HEK293T (cell line): ENCODE results near the gene ZNF525.
"Not testable (repeated sequence)": the region's sequence is repeated elsewhere in the genome, so short reads cannot be mapped to it uniquely, and the experiment has no call there.

Source experiments
- CTCF ChIA-PET: fragments of 350-600 bp; formaldehyde crosslinking; extraction: SDS; loops from one replicate; lab custom pipeline; 2021; ENCODE audit warnings: antibody characterized with exemption, inconsistent platforms; lab: Yijun Ruan, JAX
- POLR2A ChIA-PET: fragments of 350-600 bp; formaldehyde crosslinking; extraction: SDS; loops from one replicate; lab custom pipeline; 2020; ENCODE audit warnings: antibody characterized with exemption, inconsistent platforms; lab: Yijun Ruan, JAX
- DNase-seq: peaks from one replicate; pipeline ENCODE4 v3.0.0; 2012; ENCODE audit warnings: mixed read lengths; ENCODE audit errors: extremely low spot score
- ARNT ChIP-seq: fragments of 450-650 bp; IDR thresholded peaks from 2 replicates; pipeline ENCODE4 v1.6.1; 2017; ENCODE audit warnings: mild to moderate bottlenecking
- BHLHE40 ChIP-seq: fragments of 450-650 bp; IDR thresholded peaks from 2 replicates; pipeline ENCODE4 v1.6.1; 2016; ENCODE audit warnings: mild to moderate bottlenecking, moderate library complexity, borderline replicate concordance
- CTBP1 ChIP-seq: fragments of 450-650 bp; IDR thresholded peaks from 2 replicates; pipeline ENCODE4 v1.6.1; 2016; ENCODE audit warnings: borderline replicate concordance
- ELF4 ChIP-seq: fragments of 450-650 bp; IDR thresholded peaks from 2 replicates; pipeline ENCODE4 v1.6.1; 2017; ENCODE audit warnings: antibody characterized with exemption
- FOXA1 ChIP-seq: fragments of 450-650 bp; IDR thresholded peaks from 2 replicates; pipeline ENCODE4 v1.6.1; 2016; ENCODE audit warnings: mild to moderate bottlenecking
- FOXK2 ChIP-seq: fragments of 450-650 bp; IDR thresholded peaks from 2 replicates; pipeline ENCODE4 v1.6.1; 2016; ENCODE audit warnings: mild to moderate bottlenecking
- FOXM1 ChIP-seq: fragments of 450-650 bp; IDR thresholded peaks from 2 replicates; pipeline ENCODE4 v1.6.1; 2017; ENCODE audit warnings: mild to moderate bottlenecking, borderline replicate concordance
- HDGF ChIP-seq: fragments of 450-650 bp; IDR thresholded peaks from 2 replicates; pipeline ENCODE4 v1.6.1; 2017; ENCODE audit warnings: antibody characterized with exemption, borderline replicate concordance
- L3MBTL2 ChIP-seq: fragments of 450-650 bp; conservative IDR thresholded peaks from 2 replicates; pipeline ENCODE4 v1.6.1; 2016; ENCODE audit warnings: mild to moderate bottlenecking
- LEF1 ChIP-seq: fragments of 450-650 bp; IDR thresholded peaks from 2 replicates; pipeline ENCODE4 v1.6.1; 2017; ENCODE audit warnings: mild to moderate bottlenecking, borderline replicate concordance
- NFRKB ChIP-seq: fragments of 450-650 bp; IDR thresholded peaks from 2 replicates; pipeline ENCODE4 v1.6.1; 2016; ENCODE audit warnings: mild to moderate bottlenecking, moderate library complexity
- SP1 ChIP-seq: fragments of 450-650 bp; IDR thresholded peaks from 2 replicates; pipeline ENCODE4 v1.6.1; 2017
- SUZ12 ChIP-seq: fragments of 450-650 bp; IDR thresholded peaks from 2 replicates; pipeline ENCODE4 v1.6.1; 2016; ENCODE audit warnings: mild to moderate bottlenecking
- TARDBP ChIP-seq: fragments of 450-650 bp; IDR thresholded peaks from 2 replicates; pipeline ENCODE4 v1.6.1; 2016
- ZNF384 ChIP-seq: fragments of 450-650 bp; IDR thresholded peaks from 2 replicates; pipeline ENCODE4 v1.6.1; 2016
- TF ChIP-seq, protein P1 (sequence below): fragments of 450-650 bp; IDR thresholded peaks from 2 replicates; pipeline ENCODE4 v1.6.1; 2016

The ZNF525 gene

DNA sequence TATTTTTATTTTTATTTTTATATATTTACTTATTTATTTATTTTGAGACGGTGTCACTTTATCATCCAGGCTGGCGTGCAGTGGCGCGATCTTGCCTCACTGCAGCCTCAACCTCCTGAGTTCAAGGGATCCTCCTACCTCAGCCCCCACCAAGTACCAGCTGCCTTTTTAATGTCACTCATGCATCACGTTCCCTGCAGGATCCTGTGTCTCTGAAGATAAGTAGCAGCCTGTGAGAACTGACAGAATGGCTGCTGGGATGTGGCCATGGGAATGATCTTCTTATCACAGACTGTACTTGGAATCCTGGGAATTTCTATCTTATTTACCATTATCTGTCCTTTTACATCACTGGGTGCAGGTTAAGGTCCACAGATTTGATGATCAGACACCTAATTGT lies 57.0 kb downstream of the ZNF525 start:
- ChIA-PET CTCF (no interaction called here), POLR2A (no interaction called here)
- TF ChIP-seq NFRKB = no peak
- TF ChIP-seq, protein P1, sequence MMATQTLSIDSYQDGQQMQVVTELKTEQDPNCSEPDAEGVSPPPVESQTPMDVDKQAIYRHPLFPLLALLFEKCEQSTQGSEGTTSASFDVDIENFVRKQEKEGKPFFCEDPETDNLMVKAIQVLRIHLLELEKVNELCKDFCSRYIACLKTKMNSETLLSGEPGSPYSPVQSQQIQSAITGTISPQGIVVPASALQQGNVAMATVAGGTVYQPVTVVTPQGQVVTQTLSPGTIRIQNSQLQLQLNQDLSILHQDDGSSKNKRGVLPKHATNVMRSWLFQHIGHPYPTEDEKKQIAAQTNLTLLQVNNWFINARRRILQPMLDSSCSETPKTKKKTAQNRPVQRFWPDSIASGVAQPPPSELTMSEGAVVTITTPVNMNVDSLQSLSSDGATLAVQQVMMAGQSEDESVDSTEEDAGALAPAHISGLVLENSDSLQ = no peak
- no peak for DNase-seq

DNA sequence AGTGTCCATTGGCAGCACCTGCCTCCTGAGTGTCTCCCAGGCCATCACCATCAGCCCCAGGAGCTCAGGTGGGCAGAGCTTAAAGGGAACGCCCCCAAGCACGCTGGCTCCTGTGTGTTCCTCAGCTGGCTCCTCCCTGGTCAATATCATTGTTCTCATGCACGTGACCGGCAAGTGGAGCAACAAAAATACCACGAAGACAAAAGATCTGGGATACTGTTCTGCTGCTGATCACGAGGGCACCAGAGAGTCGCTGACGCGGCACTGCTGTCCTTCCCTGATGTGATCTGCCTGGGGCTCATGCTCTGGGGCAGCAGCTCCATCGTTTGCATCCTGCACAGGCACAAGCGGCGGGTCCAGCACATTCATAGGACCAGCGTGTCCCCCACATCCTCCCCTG lies 57.6 kb downstream of the ZNF525 start:
- CTCF ChIA-PET, POLR2A ChIA-PET: not testable (repeated sequence)

DNA sequence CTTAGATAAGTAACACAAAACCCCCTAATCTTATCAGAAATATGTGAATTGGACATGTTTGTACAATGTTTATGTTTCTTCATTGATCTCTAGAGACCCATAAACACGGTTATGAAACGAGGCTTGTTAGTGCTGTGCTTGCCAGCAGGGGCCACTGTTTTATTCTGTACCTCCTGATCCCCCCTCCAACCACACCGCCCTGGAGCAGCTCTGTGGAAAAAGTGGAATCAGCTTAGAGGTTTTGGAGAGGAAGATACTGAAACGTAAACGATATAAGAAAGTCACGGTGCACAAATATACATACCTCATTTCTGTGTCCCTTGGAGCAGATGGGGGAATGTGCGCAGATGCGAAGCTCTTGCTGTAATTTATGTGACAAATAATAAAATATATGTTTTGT lies 58.2 kb downstream of the ZNF525 start:
- POLR2A ChIA-PET, DNase-seq, CTCF ChIA-PET: not testable (repeated sequence)

More for the DNA sequence above, 57.6 kb downstream of the ZNF525 start:
- not testable (repeated sequence) for DNase-seq

DNA sequence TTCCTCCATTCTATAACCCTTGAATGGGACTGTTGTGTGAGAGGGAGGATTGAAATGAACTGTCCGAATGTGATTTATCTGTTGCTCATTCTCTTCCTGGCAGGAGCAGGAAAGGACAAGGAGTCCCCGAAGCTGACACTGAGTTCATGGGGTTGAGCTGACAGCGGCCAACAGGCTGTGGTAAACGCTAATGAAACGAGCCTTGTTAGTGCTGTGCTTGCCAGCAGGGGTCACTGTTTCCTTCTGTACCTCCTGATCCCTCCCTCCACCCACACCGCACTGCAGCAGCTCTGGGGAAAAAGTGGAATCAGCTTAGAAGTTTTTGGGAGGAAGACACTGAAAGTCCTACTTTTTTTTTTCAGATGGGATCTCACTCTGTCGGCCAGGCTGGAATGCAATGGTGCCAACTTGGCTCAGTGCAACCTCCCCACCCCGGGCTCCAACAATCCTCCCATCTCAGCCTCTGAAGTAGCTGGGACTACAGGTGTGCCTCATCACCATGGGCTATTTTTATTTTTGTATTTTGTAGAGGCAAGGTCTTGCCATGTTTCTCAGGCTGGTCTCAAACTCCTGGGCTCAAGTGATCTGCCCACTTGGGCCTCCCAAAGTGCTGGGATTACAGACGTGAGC lies 59.6 kb downstream of the ZNF525 start:
- POLR2A ChIA-PET = no interaction called here
- CTCF ChIA-PET = interaction anchor here (0.6 kb wide), 1 partner anchor 324 kb away, joined by 4 read pairs; no protein-coding TSS in a partner anchor
- peak; percentile 40 for DNase-seq
- TF ChIP-seq FOXK2 (no peak), BHLHE40 (no peak), LEF1 (no peak), CTBP1 (no peak), NFRKB (no peak), ZNF384 (no peak), SP1 (no peak), L3MBTL2 (no peak), ARNT (no peak), HDGF (no peak), FOXA1 (no peak), FOXM1 (no peak), TARDBP (no peak), SUZ12 (no peak), ELF4 (no peak)
- TF ChIP-seq, protein P1 = no peak

DNA sequence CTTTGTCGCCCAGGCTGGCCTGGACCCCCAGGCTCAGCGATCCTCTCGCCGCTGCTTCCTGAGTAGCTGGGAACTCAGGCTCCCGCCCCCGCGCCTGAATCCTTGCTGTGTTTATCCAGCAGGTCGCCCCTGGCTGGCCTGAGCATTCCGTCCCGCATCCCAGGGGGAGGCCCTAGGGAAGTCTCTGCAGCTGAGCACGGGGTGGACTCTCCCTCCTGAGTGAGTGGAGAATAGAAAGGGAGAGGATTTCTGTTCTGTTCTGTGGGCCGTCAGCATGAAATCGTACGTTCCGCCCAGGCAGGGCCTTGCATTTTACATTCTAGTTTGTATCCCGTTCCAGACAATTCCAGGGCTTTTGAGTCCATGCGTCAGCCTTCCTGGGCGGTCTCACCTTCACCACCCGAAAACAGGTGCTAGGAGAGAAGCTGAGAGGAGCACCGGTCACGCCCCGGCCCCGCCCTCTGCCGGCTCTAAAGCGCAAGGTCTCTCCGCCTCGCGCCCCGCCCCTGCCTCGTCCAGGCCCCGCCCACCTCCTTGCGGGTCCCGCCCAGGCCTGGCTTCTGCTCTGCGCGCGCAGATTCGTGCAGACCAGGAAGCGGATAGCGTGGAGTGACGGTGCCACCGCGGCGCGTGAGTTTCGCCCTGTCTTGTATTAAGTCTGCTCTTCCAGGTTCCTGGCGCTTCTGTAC lies 66.0 kb downstream of the ZNF525 start, which contains the start of gene ZNF761:
TSS of gene ZNF761 (plus strand) at position 586 of the 689 bp plus-strand sequence. CDS start 15,285 bp downstream, outside the sequence.
- peak; percentile 85 for DNase-seq
- ChIA-PET POLR2A (interaction anchor here (0.6 kb wide), 1 partner anchor 74 kb away, joined by 3 read pairs; no protein-coding TSS in a partner anchor), CTCF (no interaction called here)
- TF ChIP-seq ZNF384 (no peak), ARNT (no peak), ELF4 (peak; percentile 46; the same call in 1 of the 2 replicates)

DNA sequence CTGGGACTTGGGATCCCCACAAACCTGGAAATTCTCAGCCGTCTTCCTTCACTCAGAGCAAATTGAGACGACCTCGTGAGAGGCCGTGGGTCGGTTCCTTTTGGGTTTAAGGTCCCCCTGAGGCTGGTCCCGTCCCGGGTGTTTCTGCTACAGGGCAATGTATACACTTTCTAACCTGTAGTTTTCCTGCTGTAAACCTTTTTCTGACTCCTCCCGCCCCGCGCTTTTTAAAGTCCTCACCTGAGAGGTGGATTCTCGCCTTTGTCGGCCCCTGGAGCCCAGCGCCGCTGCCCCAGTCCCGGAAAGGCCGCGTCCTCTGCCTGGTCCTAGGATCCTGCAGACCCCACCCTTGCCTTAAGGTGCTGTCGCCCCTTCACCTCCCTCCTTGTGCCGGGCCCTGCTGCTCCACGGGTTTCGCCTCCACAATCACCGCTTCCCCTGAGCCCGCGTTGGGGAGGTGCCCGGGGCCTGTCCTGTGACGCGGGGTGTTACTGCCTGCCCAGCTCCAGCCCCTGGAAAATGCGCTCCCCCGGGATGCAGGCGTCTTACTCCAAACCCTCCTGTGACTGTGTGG lies 66.7 kb downstream of the ZNF525 start:
- CTCF ChIA-PET = no interaction called here
- DNase-seq = peak; percentile 15
- TF ChIP-seq LEF1 (no peak), L3MBTL2 (0 out of 2 replicates have a peak, but pooled peaks have one; percentile 38), ZNF384 (no peak), CTBP1 (no peak), FOXA1 (no peak)
- POLR2A ChIA-PET = no interaction called here
